Measurements from ENCODE around the gene EMX2.
"Not testable (repeated sequence)": the region's sequence is repeated elsewhere in the genome, so short reads cannot be mapped to it uniquely, and the experiment has no call there.

EMX2 gene

DNA sequence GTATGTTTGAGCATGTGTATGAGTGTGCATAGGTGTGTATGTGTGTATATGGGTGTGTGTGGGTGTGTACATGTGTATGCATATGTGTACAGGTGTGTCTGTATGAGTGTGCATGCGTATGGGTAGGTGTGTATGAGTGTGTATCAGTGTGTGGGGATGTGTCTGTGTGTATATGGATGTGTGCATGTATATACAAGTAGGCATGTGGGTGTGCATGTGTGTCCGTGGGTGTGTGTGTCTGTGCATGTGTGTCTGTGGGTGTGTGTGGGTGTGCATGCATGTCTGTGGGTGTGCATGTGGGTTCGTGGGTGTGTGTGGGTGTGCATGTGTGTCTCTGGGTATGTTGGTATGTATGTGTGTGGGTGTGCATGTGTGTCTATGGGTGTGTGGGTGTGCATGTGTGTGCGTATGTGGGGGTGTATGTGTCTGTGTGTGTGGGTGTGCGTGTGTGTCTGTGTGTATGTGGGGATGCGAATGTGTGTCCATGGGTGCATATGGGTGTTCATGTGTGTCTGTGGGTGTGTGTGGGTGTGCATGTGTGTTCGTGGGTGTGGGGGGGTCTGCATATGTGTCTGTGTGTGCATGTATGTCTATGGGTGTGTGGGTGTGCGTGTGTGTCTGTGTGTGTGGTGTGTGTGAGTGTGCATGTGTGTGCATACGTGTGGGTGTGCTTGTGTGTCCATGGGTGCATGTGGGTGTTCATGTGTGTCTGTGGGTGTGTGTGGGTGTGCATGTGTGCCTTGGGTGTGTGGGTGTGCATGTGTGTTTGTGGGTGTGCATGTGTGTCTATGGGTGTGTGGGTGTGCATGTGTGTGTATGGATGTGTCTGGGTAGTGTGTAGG, 20.6 kb downstream of the EMX2 start:
- no peak for DNase-seq

GRCh38 chr10:117563780-117564179, 21.2 kb downstream of the EMX2 start:
- no peak for DNase-seq

GRCh38 chr10:117565068-117565467, 22.5 kb downstream of the EMX2 start:
- DNase-seq, result no peak

DNA sequence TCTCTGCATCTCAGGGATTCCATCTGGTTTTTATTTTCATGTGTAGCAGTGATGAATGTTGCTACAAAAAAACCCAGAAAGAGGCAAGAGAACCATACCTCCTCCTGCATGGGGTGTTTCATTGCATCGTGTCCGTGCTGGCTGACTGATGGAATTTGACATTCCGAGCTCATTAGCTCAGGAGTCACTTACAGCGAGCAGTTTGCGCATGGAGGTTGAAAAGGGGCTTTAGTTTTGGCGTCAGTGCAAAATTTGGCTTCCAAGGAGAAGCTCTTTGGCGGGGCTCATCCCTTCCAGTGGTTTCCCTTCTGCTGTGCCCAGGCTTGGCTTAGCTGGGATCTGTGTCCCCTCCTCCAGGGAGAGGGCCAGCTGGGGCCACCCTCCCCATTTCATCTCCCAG, 25.8 kb downstream of the EMX2 start:
- DNase-seq, result no peak

DNA sequence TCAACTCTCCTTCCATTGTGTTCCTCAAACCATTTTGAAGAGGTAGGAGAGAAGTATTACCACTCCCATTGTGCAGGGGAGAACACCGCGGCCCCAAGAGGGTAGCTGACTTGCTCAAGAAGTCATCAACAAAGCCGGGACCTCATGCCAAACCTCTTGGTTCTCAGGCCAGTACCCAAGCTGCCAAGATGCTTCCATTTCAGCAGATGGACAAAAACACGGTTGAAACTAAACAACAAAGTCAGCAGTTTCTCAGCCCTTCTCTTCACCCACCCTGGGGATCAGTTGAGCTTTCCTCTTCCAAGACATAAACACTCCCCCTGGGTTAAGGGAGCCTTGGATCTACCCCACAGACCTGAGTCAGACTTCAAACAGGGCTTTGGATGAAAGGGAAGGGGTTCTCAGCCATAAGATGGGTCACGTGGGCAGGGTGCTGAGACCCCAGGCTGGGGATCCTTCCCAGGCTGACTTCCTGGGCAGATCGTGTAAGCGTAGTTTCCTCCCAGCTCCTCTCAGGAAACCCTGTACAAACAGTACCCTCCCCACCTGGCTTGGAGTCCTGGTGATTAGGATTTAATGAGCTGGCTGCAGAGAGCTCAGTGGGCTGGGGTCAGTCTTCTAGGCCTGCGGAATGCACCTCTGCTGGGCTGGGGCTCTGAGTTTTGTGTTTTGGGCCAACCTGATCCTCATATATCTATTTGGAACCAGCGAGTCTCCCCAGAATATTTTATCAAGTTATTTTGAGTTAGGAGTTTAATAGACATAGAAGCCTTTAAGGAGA, 27.3 kb downstream of the EMX2 start:
- no peak for DNase-seq

DNA sequence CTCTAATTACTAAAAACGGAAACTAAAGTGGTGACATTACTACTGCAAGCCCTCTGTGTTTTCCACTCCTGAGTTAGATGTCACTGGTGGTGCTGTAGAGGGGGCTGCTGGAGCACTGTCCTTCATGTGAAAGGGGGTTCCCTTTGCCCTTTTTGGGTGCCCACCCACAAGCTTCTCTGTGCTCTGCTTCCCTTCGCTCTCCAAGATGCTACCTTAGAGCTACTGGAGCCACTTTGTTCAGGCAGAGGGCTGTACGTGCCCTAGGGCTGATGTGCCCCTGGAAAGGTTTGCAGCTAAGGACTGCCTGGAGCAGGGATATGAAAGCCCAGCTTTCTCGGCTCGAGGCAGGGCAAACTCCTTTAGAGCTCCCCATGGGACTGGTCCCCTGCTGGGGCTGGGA, 28.3 kb downstream of the EMX2 start:
- no peak for DNase-seq

GRCh38 chr10:117574498-117575146, 32.1 kb downstream of the EMX2 start:
- no peak for DNase-seq

- no peak for DNase-seq
Observed at GRCh38 chr10:117578490-117578889, 35.9 kb downstream of the EMX2 start.

GRCh38 chr10:117578999-117579590, 36.5 kb downstream of the EMX2 start:
- no peak for DNase-seq

DNA sequence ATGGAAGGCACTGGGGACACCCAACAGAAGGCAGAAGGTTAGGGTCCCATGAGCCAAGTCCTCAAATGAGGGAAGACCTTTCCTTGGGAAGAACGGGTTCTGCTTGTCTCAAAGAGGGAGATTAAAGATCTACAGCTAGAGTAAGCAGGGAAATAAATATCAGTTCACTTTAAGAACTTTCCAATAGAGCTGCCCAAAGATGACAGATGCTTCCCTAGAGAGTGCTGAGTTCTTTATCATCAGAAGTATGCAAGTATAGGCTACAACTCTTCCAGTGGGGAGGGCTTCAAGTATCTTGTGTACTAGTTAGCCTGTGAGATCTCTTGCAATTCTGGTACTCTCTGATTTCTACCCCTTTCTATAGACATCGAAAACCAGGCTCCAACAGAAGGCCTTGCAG, 39.4 kb downstream of the EMX2 start:
- no peak for DNase-seq

DNA sequence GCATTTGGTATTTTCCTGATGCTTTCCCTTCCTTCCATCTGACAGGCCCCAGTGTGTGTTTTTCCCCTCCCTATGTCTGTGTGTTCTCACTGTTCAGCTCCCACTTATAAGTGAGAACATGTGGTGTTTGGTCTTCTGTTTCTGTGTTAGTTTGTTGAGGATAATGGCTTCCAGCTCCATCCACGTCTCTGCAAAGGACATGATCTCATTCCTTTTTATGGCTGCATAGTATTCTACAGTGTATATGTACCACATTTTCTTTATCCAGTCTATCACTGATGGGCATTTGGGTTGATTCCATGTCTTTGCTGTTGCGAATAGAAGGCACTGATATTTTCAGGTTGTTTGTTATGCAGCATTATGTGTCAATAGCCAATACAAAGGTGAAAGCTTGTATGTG, 42.3 kb downstream of the EMX2 start:
- DNase-seq, result not testable (repeated sequence)

- no peak for DNase-seq
Observed at GRCh38 chr10:117587036-117587435, 44.5 kb downstream of the EMX2 start.

GRCh38 chr10:117590101-117590875, 47.7 kb downstream of the EMX2 start:
- DNase-seq, result no peak

GRCh38 chr10:117591043-117591442, 48.5 kb downstream of the EMX2 start:
- DNase-seq, result no peak

- no peak for DNase-seq
Observed at GRCh38 chr10:117594722-117595121, 52.2 kb downstream of the EMX2 start.

GRCh38 chr10:117596706-117597105, 54.2 kb downstream of the EMX2 start:
- no peak for DNase-seq

DNA sequence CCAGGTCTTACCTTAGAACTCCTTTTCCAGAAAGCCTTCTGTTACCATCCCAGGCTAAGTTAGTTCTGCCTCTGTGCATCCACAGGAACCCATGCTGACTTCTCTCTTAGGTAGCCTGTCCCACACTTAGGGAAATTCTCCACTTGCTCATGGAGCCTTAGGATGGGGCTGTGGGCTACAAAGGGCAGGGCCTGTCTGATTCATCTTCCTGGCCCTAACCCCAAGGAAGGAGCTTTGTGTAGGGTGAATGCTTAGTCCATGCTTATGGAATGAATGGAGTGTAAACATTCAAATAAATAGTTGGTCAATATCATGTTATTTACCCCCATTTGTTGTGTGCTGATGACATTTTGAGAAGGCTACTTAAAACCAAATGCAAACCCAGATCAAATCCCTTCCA, 54.7 kb downstream of the EMX2 start:
- DNase-seq, result no peak
